HepG2 (cell line): Measurements from ENCODE around the gene EZH1. TPM values are rescaled to one million over a fixed set of nuclear protein-coding genes. Genes with fewer than 3 reads are reported as not detected.
A peak's percentile ranks its signal among the peaks of the same experiment; 100 is the strongest.

Experiments used
- CHD4 ChIP-seq: fragments of 200-600 bp; sonication (generic); IDR thresholded peaks from 2 replicates; pipeline ENCODE4 v1.7.0; 2017; ENCODE audit warnings: mild to moderate bottlenecking, low read length, borderline replicate concordance
- ESRRA ChIP-seq: sonication (generic); formaldehyde crosslinking; IDR thresholded peaks from 2 replicates; pipeline ENCODE4 v1.5.1; 2020; ENCODE audit warnings: mild to moderate bottlenecking, low read depth, missing genetic modification reagents
- HNRNPK ChIP-seq: fragments of 200-400 bp; formaldehyde crosslinking; IDR thresholded peaks from 2 replicates; pipeline ENCODE4 v1.6.1; 2018; ENCODE audit warnings: low read length, low read depth, moderate library complexity, mild to moderate bottlenecking; ENCODE audit not compliant: poor library complexity, severe bottlenecking
- KAT2B ChIP-seq: fragments of 150-350 bp; IDR thresholded peaks from 2 replicates; pipeline ENCODE4 v1.6.1; 2014; ENCODE audit warnings: low read depth, low read length, borderline replicate concordance
- MED13 ChIP-seq: sonication (generic); formaldehyde crosslinking; IDR thresholded peaks from 2 replicates; pipeline ENCODE4 v1.5.0; 2020; ENCODE audit warnings: missing genetic modification reagents
- NBN ChIP-seq: fragments of 450-650 bp; conservative IDR thresholded peaks from 2 replicates; pipeline ENCODE4 v1.6.1; 2017
- NONO ChIP-seq, 2 experiments: fragments of 450-650 bp in 1 of 2; sonication (generic) in 1 of 2; formaldehyde crosslinking in 1 of 2; IDR thresholded peaks in 1 of 2; conservative IDR thresholded peaks in 1 of 2; 2 replicates each; pipeline versions ENCODE4 v1.6.1 to v1.8.0; 2017 to 2022; ENCODE audit warnings: mild to moderate bottlenecking in 1 of 2, missing genetic modification reagents in 1 of 2, moderate library complexity in 1 of 2
- PHF8 ChIP-seq: sonication (generic); formaldehyde crosslinking; IDR thresholded peaks from 2 replicates; pipeline ENCODE4 v1.5.0; 2020; ENCODE audit warnings: missing genetic modification reagents
- RBFOX2 ChIP-seq: fragments of 200-400 bp; formaldehyde crosslinking; IDR thresholded peaks from 2 replicates; pipeline ENCODE4 v1.6.1; 2017; ENCODE audit warnings: low read depth, mild to moderate bottlenecking, low read length
- SRSF9 ChIP-seq: fragments of 200-400 bp; formaldehyde crosslinking; IDR thresholded peaks from 2 replicates; pipeline ENCODE4 v1.6.1; 2018; ENCODE audit warnings: borderline replicate concordance, mild to moderate bottlenecking, low read depth, low read length; ENCODE audit not compliant: insufficient read depth, poor library complexity, severe bottlenecking
- USF2 ChIP-seq, 2 experiments: sonication (generic) in 1 of 2; formaldehyde crosslinking in 1 of 2; IDR thresholded peaks; 2 replicates each; pipeline versions ENCODE4 v1.5.1 to v1.6.1; 2011 to 2020; ENCODE audit warnings: borderline replicate concordance in 1 of 2, low read depth in 1 of 2, low read length in 1 of 2, mild to moderate bottlenecking in 1 of 2, missing genetic modification reagents in 1 of 2, moderate library complexity in 1 of 2
- ZBED4 ChIP-seq: sonication (generic); formaldehyde crosslinking; IDR thresholded peaks from 2 replicates; pipeline ENCODE4 v1.4.0; 2020; ENCODE audit warnings: missing genetic modification reagents, borderline replicate concordance
- ZC3H4 ChIP-seq: sonication (generic); formaldehyde crosslinking; IDR thresholded peaks from 2 replicates; pipeline ENCODE4 v1.4.0; 2020; ENCODE audit warnings: missing genetic modification reagents, borderline replicate concordance
- ZFP36L2 ChIP-seq: sonication (generic); formaldehyde crosslinking; IDR thresholded peaks from 2 replicates; pipeline ENCODE4 v1.4.0; 2020; ENCODE audit warnings: missing genetic modification reagents
- ZNF816 ChIP-seq: sonication (generic); formaldehyde crosslinking; IDR thresholded peaks from 2 replicates; pipeline ENCODE4 v1.8.0; 2022; ENCODE audit warnings: missing genetic modification reagents, mild to moderate bottlenecking, borderline replicate concordance
- polyA plus RNA-seq, 8 experiments: library from polyadenylated mRNA; depleted of rRNA in 3 of 8; stranded (reverse) in 7 of 8; unstranded in 1 of 8; fragments of >200 nt; fragmentation: Illumina TruSeq in 4 of 8; extraction: Trizol in 4 of 8; gene quantifications; 2 replicates each; pipeline versions ENCODE4 v1.2.1 to v1.2.3, GENCODE V29; 2011 to 2016; ENCODE audit warnings: low read depth in 4 of 8, missing spikeins in 1 of 8, mixed read lengths in 1 of 8; ENCODE audit not compliant: insufficient read depth in 1 of 8
- total RNA-seq, 5 experiments: library from RNA; depleted of rRNA; stranded (reverse); fragments of >200 nt; fragmentation: Illumina TruSeq; extraction: Trizol; gene quantifications; 2 replicates each; pipeline ENCODE4 v1.2.3, GENCODE V29; 2016; ENCODE audit warnings: low read depth in 1 of 5
- TF ChIP-seq, protein P1 (sequence below): sonication (generic); formaldehyde crosslinking; IDR thresholded peaks from 2 replicates; pipeline ENCODE4 v1.5.0; 2020; ENCODE audit warnings: missing genetic modification reagents

Gene EZH1
- total and polyA plus RNA-seq, 2 of the 13 experiments (the other 11 are each of a cell fraction or from before 2014, with no cell fraction given): 11.6 to 24.0 TPM

DNA sequence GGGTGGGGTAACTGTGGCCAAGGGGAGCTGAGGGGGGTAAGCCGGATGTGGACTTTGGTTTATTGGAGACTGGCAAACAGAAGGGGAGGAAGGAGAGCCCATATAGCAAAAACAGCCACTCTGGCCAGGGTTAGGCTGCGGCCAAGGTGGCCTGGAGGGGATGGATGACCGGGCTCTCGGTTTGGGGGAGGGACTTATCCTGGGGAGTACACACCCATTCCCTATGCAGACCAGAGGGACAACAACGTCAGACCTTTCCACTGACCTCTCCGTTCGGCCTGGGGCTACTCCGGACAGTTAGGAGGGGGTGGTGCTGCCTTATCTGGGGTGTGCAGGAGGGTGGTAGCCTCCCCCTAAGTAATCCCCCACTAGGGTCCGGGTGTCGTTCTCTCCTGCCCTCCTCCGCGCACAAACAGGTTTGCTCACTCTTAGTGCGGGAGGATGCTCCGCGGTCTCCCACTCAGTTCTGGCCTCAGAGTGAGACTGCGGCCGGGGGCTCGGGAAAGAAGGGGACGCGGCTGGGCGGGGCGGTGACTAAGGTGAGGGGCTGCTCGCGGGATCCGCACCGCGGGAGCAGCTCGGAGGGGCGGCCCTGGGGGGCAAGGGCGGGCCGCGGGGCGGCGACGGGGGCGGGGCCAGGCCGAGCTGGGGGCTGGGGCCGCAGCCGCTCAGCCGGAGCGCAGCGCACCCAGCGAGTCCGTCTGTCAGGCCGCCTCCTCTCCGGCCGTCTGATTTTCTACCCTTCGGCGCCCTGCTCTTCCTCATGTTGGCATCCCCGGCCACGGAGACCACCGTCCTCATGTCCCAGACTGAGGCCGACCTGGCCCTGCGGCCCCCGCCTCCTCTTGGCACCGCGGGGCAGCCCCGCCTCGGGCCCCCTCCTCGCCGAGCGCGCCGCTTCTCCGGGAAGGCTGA is 35.4 kb upstream of the EZH1 start, which contains the start of gene WNK4 (continued):
- TF ChIP-seq USF2 (IDR thresholded peaks at IDR 0.05; ENCODE audit: low read depth, low read length) (no peak), USF2 (CRISPR knock-in tag; IDR thresholded peaks at IDR 0.05; ENCODE audit: borderline replicate concordance) (no peak; the same call in 1 of the 2 replicates), ZBED4 (CRISPR knock-in tag) (peak; percentile 65; the same call in 1 of the 2 replicates), RBFOX2 (peak; percentile 90), NBN (no peak), SRSF9 (no peak), ZNF816 (CRISPR knock-in tag) (peak; percentile 85; the same call in 1 of the 2 replicates), MED13 (CRISPR knock-in tag) (no peak), NONO (IDR thresholded peaks at IDR 0.05) (no peak), NONO (CRISPR knock-in tag; conservative IDR thresholded peaks at IDR 0.05) (peak; percentile 56), HNRNPK (peak; percentile 53), ZC3H4 (CRISPR knock-in tag) (no peak; the same call in 1 of the 2 replicates), CHD4 (no peak), KAT2B (no peak), ESRRA (CRISPR knock-in tag) (no peak; the same call in 1 of the 2 replicates), ZFP36L2 (CRISPR knock-in tag) (no peak; the same call in 1 of the 2 replicates), PHF8 (CRISPR knock-in tag) (peak; percentile 62; the same call in 1 of the 2 replicates)
- TF ChIP-seq, protein P1, sequence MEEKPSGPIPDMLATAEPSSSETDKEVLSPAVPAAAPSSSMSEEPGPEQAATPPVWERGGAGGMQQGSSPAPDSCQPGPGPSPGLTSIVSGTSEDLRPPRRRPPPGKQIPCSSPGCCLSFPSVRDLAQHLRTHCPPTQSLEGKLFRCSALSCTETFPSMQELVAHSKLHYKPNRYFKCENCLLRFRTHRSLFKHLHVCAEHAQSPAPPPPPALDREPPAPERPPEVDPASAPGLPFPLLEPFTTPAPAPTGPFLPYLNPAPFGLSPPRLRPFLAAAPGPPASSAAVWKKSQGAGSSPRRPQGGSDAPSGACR: peak; percentile 75; the same call in 1 of the 2 replicates
